Ramos (cell line): Measurements from ENCODE around the gene TTC12.

Experiments
- in situ Hi-C: fragments of 300-500 bp; cut with MboI; formaldehyde crosslinking; loops from one replicate; pipeline ENCODE4 v1.14.3; 2022; ENCODE audit warnings: low sequenced_read_pairs; ENCODE audit not compliant: unreplicated experiment

The TTC12 gene

GRCh38 chr11:113282898-113283437, 31.4 kb upstream of the TTC12 start:
- in situ Hi-C loops, result loop anchor here (25.0 kb wide), 2 partner anchors 996 to 1071 kb away; no protein-coding TSS in a partner anchor

- in situ Hi-C loops, result loop anchor here (25.0 kb wide), 2 partner anchors 997 to 1072 kb away; no protein-coding TSS in a partner anchor
Observed at GRCh38 chr11:113283881-113284280, 30.5 kb upstream of the TTC12 start.

GRCh38 chr11:113286009-113286408, 28.4 kb upstream of the TTC12 start:
- in situ Hi-C loops, result loop anchor here (25.0 kb wide), 2 partner anchors 999 to 1074 kb away; no protein-coding TSS in a partner anchor

GRCh38 chr11:113286509-113287497, 27.6 kb upstream of the TTC12 start:
- in situ Hi-C loops, result loop anchor here (25.0 kb wide), 2 partner anchors 1000 to 1075 kb away; no protein-coding TSS in a partner anchor

GRCh38 chr11:113287801-113288200, 26.6 kb upstream of the TTC12 start:
- in situ Hi-C loops, result loop anchor here (25.0 kb wide), 2 partner anchors 1000 to 1076 kb away; no protein-coding TSS in a partner anchor

GRCh38 chr11:113288286-113288863, 26.0 kb upstream of the TTC12 start:
- in situ Hi-C loops, result loop anchor here (25.0 kb wide), 2 partner anchors 1001 to 1076 kb away; no protein-coding TSS in a partner anchor

GRCh38 chr11:113289431-113290187, 24.8 kb upstream of the TTC12 start:
- in situ Hi-C loops, result loop anchor here (10.0 to 25.0 kb wide), 3 partner anchors 705 to 1077 kb away; no protein-coding TSS in a partner anchor

GRCh38 chr11:113293936-113294335, 20.4 kb upstream of the TTC12 start:
- in situ Hi-C loops, result loop anchor here (10.0 to 25.0 kb wide), 3 partner anchors 709 to 1082 kb away; no protein-coding TSS in a partner anchor

- in situ Hi-C loops, result loop anchor here (10.0 to 25.0 kb wide), 3 partner anchors 711 to 1084 kb away; no protein-coding TSS in a partner anchor
Observed at GRCh38 chr11:113295993-113296392, 18.4 kb upstream of the TTC12 start.

GRCh38 chr11:113296447-113297205, 17.8 kb upstream of the TTC12 start:
- in situ Hi-C loops, result loop anchor here (10.0 to 25.0 kb wide), 3 partner anchors 712 to 1084 kb away; no protein-coding TSS in a partner anchor

GRCh38 chr11:113298496-113298895, 15.9 kb upstream of the TTC12 start:
- in situ Hi-C loops, result loop anchor here (10.0 to 25.0 kb wide), 3 partner anchors 714 to 1086 kb away; no protein-coding TSS in a partner anchor

- in situ Hi-C loops, result loop anchor here (10.0 to 25.0 kb wide), 2 partner anchors 230 to 957 kb away; no protein-coding TSS in a partner anchor
Observed at GRCh38 chr11:113304916-113305315, 9.5 kb upstream of the TTC12 start.

- in situ Hi-C loops, result loop anchor here (10.0 to 25.0 kb wide), 2 partner anchors 229 to 957 kb away; no protein-coding TSS in a partner anchor
Observed at GRCh38 chr11:113305440-113306336, 8.7 kb upstream of the TTC12 start.

- in situ Hi-C loops, result loop anchor here (10.0 to 25.0 kb wide), 2 partner anchors 226 to 954 kb away; no protein-coding TSS in a partner anchor
Observed at GRCh38 chr11:113308601-113309000, 5.8 kb upstream of the TTC12 start.

GRCh38 chr11:113311536-113311935, 2.8 kb upstream of the TTC12 start:
- in situ Hi-C loops, result loop anchor here (25.0 kb wide), 1 partner anchor 951 kb away; no protein-coding TSS in a partner anchor

GRCh38 chr11:113313601-113314000, 782 bp upstream of the TTC12 start:
- in situ Hi-C loops, result loop anchor here (25.0 kb wide), 1 partner anchor 949 kb away; no protein-coding TSS in a partner anchor

- in situ Hi-C loops, result loop anchor here (25.0 kb wide), 1 partner anchor 948 kb away; no protein-coding TSS in a partner anchor
Observed at GRCh38 chr11:113314065-113314388, 356 bp upstream of the TTC12 start.
